ENCODE data around the gene ARPC2.

DNA sequence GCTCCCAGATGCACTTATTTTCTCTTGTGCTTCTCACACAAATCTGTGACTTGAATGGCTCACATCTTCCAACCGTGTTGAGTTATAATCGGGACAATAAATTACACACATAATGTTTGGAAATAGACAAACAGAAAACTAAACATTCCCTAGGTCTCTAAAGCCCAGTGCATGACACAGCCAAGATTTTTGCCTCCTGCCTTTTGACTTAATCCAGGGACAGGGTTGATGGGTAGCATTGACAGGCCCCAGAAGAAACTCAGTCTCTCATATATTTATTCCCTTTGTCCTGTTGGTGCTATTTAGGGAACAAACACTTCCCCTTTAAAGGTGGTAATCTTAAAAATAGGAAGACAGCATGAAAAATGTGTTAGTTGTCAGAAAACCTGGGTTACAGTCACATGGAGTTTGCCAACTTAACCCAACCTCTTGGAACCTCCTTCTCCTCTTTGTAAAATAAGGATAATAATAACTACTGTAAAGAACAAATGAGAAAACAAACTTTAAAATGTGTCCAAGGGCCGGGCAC, 24.0 kb upstream of the ARPC2 start:
- TF ChIP-seq, protein P1, sequence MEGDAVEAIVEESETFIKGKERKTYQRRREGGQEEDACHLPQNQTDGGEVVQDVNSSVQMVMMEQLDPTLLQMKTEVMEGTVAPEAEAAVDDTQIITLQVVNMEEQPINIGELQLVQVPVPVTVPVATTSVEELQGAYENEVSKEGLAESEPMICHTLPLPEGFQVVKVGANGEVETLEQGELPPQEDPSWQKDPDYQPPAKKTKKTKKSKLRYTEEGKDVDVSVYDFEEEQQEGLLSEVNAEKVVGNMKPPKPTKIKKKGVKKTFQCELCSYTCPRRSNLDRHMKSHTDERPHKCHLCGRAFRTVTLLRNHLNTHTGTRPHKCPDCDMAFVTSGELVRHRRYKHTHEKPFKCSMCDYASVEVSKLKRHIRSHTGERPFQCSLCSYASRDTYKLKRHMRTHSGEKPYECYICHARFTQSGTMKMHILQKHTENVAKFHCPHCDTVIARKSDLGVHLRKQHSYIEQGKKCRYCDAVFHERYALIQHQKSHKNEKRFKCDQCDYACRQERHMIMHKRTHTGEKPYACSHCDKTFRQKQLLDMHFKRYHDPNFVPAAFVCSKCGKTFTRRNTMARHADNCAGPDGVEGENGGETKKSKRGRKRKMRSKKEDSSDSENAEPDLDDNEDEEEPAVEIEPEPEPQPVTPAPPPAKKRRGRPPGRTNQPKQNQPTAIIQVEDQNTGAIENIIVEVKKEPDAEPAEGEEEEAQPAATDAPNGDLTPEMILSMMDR (conservative IDR thresholded peaks at IDR 0.05): no peak
- TF ChIP-seq ZFX (IDR thresholded peaks at IDR 0.05): no peak
